ENCODE data around the gene JPT1.

GRCh38 chr17:75138519-75138918 is 15.8 kb downstream of the JPT1 start:
- no peak for TF ChIP-seq CTCF (IDR thresholded peaks at IDR 0.05; ENCODE audit: poor library complexity)
- TF ChIP-seq EZH2phosphoT487 (IDR thresholded peaks at IDR 0.05; ENCODE audit: low read depth, severe bottlenecking, unreplicated experiment), result no peak
- TF ChIP-seq EZH2 (IDR thresholded peaks at IDR 0.05; ENCODE audit: borderline replicate concordance), result no peak
